GM19468 (cell line): ENCODE measurements around the gene GRIA3.
A peak's percentile ranks its signal among the peaks of the same experiment; 100 is the strongest.
"Not testable (repeated sequence)": the region's sequence is repeated elsewhere in the genome, so short reads cannot be mapped to it uniquely, and the experiment has no call there.

Source experiments
- ATAC-seq: cut with Tn5 transposase; IDR thresholded peaks from one replicate; pipeline ENCODE4 v1.9.1; 2021; ENCODE audit warnings: mild to moderate bottlenecking, moderate library complexity, moderate number of reproducible peaks; ENCODE audit not compliant: unreplicated experiment; ENCODE audit errors: extremely low read depth

GRIA3 gene

DNA sequence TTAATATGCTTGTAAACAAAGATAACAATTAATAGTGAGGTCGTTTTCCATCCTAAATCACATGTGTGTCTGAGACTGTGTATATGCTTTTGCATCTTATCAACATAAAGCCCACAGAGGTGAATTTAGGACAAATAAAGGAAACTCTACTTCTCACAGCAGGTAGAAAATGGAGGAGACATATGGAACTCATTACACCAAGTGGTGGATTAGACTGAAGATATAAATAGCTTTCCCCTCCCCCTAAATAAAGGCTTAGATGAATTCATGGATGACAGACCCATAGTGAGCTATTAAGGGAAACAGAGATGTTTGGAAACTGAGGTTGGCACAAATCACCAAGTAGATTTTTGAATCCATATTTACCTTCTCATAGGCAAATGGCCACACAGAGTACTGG lies 79.7 kb downstream of the GRIA3 start:
- ATAC-seq = no peak

- ATAC-seq = no peak
Measured at GRCh38 chrX:123267220-123267619, 83.1 kb downstream of the GRIA3 start.

DNA sequence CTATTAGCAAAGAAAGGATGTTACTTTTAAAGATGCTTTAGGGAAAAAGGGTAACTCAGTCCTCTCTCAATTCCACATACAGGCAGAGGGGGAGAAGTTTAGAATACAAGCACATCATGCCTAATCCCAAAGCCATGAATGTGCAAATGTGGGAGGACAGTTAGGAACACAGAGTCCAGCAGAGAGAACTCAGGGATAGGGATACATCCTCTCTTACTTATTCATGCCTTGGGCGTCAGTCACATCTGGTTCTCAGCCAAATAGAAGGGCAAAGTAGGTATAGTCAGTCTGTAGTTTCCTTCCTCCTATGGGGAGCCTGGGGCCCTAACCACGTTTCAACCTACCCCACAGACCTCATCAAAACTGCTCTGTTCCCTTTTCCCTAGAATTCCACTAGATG lies 87.8 kb downstream of the GRIA3 start:
- ATAC-seq = no peak

DNA sequence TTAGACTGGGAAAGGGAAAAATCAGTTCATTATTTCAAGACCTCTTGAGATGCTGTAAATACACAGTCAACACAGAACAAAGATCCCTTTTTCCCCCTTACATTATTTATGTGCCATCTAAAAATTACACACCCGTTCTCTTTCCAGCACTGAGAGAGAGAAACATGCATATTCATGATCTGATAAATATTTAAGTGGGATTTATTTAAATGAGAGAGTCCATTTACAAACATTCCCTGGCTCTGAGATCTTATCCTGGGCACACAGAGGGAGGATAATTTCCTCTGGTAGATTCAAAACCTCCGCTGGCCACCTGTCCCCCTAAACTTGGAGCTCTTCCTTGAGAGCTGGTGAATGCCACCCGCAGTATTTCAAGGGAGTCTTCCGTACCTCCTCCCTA lies 88.6 kb downstream of the GRIA3 start:
- ATAC-seq = no peak

DNA sequence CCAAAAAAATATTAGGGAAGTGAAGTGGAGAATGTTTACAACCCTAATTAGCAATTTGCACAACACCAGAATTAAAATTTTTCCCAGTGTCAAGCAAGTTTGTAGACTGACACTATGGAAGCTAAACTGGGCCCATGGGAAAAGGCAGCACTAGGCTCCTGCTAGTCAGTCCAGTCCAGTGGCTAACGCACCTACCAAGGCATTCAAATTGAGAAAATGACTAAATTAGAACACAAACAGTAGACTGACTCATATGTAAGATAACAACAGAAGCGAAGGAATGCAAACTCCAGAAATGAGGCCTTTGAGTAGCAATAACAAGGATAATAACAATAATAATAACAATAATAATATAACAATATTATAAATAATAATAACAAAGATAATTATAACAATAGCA lies 90.7 kb downstream of the GRIA3 start:
- no peak for ATAC-seq

DNA sequence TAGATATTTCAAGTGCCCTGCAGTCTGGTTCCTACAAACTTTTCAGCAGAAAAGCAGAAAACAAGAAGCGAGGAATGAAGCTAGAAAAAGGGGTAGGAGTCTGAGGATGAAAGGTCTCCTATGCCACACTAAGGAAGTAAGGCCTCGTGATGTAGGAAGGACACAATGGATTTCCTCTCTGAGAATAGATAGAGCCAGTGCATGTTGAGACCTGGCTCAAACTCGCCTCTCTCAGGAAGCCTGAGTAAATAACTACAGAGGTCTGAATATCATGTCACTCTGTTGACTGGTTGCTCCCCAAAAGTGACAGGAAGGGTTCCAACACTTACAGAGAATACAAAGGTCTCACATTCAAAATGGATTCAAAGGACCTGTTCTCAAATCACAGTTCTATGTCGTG lies 93.3 kb downstream of the GRIA3 start:
- no peak for ATAC-seq

- no peak for ATAC-seq
Measured at GRCh38 chrX:123277821-123278220, 93.7 kb downstream of the GRIA3 start.

- no peak for ATAC-seq
Measured at GRCh38 chrX:123282241-123282640, 98.2 kb downstream of the GRIA3 start.

DNA sequence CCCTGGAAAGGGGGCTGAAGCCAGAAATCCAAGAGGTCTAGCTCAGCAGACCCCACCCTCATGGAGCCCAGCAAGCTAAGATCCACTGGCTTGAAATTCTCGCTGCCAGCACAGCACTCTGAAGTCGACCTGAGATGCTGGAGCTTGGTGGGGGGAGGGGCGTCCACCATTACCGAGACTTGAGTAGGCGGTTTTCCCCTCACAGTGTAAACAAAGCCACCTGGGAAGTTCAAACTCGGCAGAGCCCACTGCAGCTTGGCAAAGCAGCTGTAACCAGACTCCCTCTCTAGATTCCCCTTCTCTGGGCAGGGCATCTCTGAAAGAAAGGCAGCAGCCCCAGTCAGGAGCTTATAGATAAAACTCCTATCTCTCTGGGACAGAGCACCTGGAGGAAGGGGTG lies 99.3 kb downstream of the GRIA3 start:
- not testable (repeated sequence) for ATAC-seq

GRCh38 chrX:123291623-123292022 lies 107.5 kb downstream of the GRIA3 start:
- ATAC-seq = no peak

DNA sequence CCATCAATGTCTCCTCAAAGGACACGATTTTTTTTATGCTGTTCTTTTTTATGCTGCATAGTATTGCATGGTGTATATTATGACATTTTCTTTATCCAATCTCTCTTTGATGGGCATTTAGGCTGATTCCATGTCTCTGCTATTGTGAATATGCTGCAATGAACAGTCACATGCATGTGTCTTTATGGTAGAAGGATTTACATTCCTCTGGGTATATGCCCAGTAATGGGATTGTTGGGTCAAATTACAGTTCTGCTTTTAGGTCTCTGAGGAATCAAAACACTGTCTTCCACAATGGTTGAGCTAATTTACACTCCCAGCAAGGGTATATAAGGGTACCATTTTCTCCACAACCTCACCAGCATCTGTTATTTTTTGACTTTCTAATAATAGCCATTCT lies 113.9 kb downstream of the GRIA3 start:
- no peak for ATAC-seq

DNA sequence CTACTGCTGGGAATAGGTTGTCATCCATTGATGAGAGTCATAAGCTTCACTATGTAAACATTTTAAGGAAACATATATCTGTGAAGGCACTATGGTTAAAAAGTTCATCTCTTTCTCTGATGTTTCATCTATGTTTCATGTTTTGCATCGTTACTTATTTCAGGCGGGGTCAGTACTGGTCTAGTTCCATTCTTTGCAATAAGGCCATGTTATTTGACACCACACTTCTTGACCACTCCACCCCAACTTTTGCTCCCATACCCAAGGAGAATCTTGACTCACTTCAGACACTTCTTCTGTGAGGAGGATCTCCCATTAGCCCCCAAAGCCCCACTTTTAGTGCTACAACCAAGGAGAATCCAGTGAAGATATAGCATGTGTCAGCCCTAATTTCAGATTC lies 119.4 kb downstream of the GRIA3 start:
- ATAC-seq = no peak

DNA sequence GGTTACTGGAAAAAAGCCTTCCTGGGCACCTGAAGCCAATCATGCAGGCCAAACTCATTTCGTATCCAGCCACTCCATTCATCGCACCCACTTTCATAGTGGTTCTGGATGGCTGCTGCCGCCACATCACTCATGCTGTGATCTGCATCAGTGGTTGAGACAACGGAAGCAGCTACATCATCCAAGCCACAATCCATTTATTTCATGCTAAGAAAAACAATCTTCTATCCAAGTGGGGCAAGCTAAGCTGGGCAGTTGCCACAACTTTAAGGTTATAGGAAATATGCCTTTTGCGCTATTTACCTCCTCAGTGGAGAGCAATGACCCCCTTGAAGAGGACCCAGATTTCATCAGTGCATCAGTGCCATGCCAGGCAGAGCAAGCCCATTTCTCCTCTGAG lies 124.6 kb downstream of the GRIA3 start:
- ATAC-seq = no peak

- ATAC-seq = no peak
Measured at GRCh38 chrX:123310112-123310511, 126.0 kb downstream of the GRIA3 start.

GRCh38 chrX:123311486-123311885 lies 127.4 kb downstream of the GRIA3 start:
- no peak for ATAC-seq

DNA sequence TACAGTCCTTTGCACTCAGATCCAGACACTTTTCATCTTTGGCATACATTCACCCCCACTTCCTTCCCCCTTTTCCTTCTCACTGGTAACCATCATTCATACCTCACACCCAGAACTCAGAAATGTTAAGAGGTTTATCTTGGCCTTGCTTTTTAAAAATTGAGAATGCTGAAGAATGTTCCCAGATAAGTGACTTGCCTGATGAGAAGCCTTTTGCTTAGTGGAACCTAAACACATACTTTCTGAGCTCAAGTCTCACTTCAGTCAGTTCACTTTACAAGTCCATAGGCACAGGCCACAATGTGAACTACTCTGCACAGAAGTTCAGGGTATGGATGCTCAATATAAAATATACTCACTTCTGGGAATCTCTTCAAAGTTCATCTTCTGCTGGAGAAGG lies 129.4 kb downstream of the GRIA3 start:
- ATAC-seq = no peak

DNA sequence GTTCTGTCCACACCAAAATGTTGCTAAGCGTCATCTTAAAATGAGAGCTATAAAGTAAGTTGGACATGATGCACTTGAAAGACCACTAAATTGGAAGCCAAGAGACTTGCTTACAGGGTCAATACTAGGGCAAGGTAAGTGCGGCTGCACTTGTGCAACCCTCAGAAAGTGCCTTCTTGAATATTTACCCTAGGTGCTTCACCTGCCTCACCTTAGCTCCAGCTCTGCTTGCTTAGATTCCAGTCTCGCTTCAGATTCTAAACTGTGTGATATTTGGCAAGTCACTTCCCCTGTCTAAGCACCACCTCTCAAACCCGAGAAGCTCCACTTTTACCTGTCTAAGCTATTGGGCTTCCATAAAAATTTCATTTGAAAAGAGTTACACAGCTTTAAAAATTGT lies 136.5 kb downstream of the GRIA3 start:
- ATAC-seq = no peak

DNA sequence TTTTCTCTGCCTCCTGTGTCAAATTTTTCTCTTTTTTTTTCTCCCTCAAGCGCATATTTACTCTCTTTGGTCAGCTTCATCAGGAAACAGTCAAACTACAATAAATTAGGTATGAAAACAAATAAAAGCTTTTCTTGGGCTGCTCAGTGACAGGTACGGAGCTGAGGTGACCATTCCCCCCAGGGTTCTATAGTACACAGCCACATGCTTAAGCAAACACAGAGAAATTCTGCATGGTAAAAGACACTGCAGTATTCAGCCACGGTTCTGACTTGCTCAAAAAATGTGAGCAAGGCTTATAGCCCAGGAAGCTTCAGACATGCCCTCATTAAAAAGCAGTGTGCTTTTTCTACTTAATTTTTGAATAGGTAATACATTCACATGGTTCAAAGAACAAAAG lies 138.5 kb downstream of the GRIA3 start:
- ATAC-seq = no peak

DNA sequence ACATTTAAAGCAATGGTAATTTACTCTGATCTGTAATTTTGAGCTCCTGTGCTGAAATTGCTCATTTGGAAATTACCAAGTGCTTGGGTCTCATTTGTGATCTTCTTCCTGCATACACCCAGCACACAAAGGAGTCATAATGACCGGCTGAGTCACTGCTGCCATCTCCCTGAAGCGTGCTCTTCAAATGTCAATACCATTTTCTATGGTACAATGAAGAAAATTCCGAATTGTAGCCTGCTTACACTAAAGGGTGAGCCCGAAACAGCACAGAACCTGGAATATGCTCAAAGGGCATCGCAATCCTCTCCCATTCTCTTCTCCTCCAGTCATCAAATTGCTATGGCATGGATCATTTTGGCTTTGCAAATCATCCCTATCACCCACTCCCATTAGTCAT lies 140.5 kb downstream of the GRIA3 start:
- no peak for ATAC-seq

GRCh38 chrX:123330229-123330942 lies 146.3 kb downstream of the GRIA3 start:
- ATAC-seq = peak; percentile 83

DNA sequence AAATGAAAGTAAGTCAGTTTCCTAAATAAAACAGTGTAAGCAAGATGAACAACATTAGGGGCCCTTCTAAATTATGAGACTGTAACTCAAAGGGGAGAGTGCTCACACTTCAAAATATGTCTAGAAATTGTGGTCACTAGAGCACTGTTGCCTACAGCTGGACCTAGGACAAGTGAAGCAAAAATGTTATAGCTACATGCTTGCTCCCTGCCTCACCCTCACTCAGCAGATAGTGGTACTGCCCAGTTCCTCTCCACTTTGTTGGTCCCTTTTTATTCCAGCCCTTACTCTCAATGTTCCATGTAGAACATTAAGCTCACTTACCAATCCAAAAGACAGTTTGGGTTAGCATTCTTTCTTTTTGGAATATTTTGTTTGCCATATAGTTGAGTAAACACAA lies 147.3 kb downstream of the GRIA3 start:
- no peak for ATAC-seq

- ATAC-seq = no peak
Measured at GRCh38 chrX:123331859-123332258, 147.8 kb downstream of the GRIA3 start.

GRCh38 chrX:123336666-123337065 lies 152.6 kb downstream of the GRIA3 start:
- ATAC-seq = no peak
